OCI-LY1 (cell line): ENCODE results near the gene RHAG.
"Not testable (repeated sequence)": the region's sequence is repeated elsewhere in the genome, so short reads cannot be mapped to it uniquely, and the experiment has no call there.

ENCODE experiments used
- H2AFZ ChIP-seq: fragments of 200-600 bp; sonication (generic), shearing (Covaris generic); 2 replicates; pipeline ENCODE4 v1.6.0; 2014; ENCODE audit warnings: antibody characterized with exemption, mild to moderate bottlenecking, low read length
- H3F3A ChIP-seq: fragments of 200-600 bp; sonication (generic), shearing (Covaris generic); 2 replicates; pipeline ENCODE4 v1.6.0; 2014; ENCODE audit warnings: mild to moderate bottlenecking, antibody characterized with exemption, low read length, moderate library complexity; ENCODE audit not compliant: insufficient read depth
- H3K27ac ChIP-seq: fragments of 200-600 bp; sonication (generic); 2 replicates; pipeline ENCODE4 v1.5.1; 2014; ENCODE audit warnings: low read length, mixed run types, mild to moderate bottlenecking, low read depth; ENCODE audit not compliant: poor library complexity, severe bottlenecking
- H3K27me3 ChIP-seq: fragments of 200-600 bp; sonication (generic); 2 replicates; pipeline ENCODE4 v1.6.0; 2014; ENCODE audit warnings: antibody characterized with exemption, mild to moderate bottlenecking, low read length, moderate library complexity; ENCODE audit not compliant: insufficient read depth
- H3K36me3 ChIP-seq: fragments of 200-600 bp; sonication (generic); 2 replicates; pipeline ENCODE4 v1.6.1; 2014; ENCODE audit warnings: mild to moderate bottlenecking, antibody characterized with exemption, low read length, moderate library complexity, mixed read lengths; ENCODE audit not compliant: insufficient read depth
- H3K4me1 ChIP-seq: fragments of 200-600 bp; sonication (generic); 2 replicates; pipeline ENCODE4 v1.5.1; 2014; ENCODE audit warnings: mild to moderate bottlenecking, low read length, moderate library complexity; ENCODE audit not compliant: insufficient read depth, severe bottlenecking
- H3K4me2 ChIP-seq: fragments of 200-600 bp; sonication (generic), shearing (Covaris generic); 2 replicates; pipeline ENCODE4 v1.6.1; 2014; ENCODE audit warnings: low read length
- H3K4me3 ChIP-seq: fragments of 200-600 bp; sonication (generic); 2 replicates; pipeline ENCODE4 v1.5.1; 2014; ENCODE audit warnings: low read length, low read depth, mild to moderate bottlenecking, mixed read lengths; ENCODE audit not compliant: poor library complexity, severe bottlenecking
- H3K79me2 ChIP-seq: fragments of 200-600 bp; shearing (Covaris generic); 2 replicates; pipeline ENCODE4 v1.6.1; 2016; ENCODE audit warnings: mixed run types, low read length, mixed read lengths; ENCODE audit not compliant: insufficient read depth
- H3K9ac ChIP-seq: fragments of 200-600 bp; sonication (generic), shearing (Covaris generic); 2 replicates; pipeline ENCODE4 v1.6.1; 2014; ENCODE audit warnings: mild to moderate bottlenecking, low read length, mixed read lengths
- H3K9me2 ChIP-seq: fragments of 200-600 bp; sonication (generic), shearing (Covaris generic); 2 replicates; pipeline ENCODE4 v1.6.1; 2014; ENCODE audit warnings: low read depth, mild to moderate bottlenecking, low read length, mixed read lengths
- H3K9me3 ChIP-seq: fragments of 200-600 bp; shearing (Covaris generic); 2 replicates; pipeline ENCODE4 v1.6.1; 2014; ENCODE audit warnings: low read length, mixed read lengths
- H4K20me1 ChIP-seq: fragments of 200-600 bp; sonication (generic), shearing (Covaris generic); 2 replicates; pipeline ENCODE4 v1.6.0; 2016; ENCODE audit warnings: mild to moderate bottlenecking, low read length; ENCODE audit not compliant: insufficient read depth
- EZH2 ChIP-seq: fragments of 200-600 bp; sonication (generic), shearing (Covaris generic); IDR thresholded peaks from 2 replicates; pipeline ENCODE4 v1.8.0; 2017; ENCODE audit warnings: borderline replicate concordance, mixed run types, mild to moderate bottlenecking, antibody characterized with exemption, low read length, moderate library complexity, mixed read lengths
- TF ChIP-seq, protein P1 (sequence below): fragments of 200-600 bp; sonication (generic), shearing (Covaris generic); IDR thresholded peaks from 2 replicates; pipeline ENCODE4 v1.5.1; 2017; ENCODE audit warnings: mild to moderate bottlenecking, antibody characterized with exemption, low read length, moderate library complexity, mixed read lengths

Gene RHAG

DNA sequence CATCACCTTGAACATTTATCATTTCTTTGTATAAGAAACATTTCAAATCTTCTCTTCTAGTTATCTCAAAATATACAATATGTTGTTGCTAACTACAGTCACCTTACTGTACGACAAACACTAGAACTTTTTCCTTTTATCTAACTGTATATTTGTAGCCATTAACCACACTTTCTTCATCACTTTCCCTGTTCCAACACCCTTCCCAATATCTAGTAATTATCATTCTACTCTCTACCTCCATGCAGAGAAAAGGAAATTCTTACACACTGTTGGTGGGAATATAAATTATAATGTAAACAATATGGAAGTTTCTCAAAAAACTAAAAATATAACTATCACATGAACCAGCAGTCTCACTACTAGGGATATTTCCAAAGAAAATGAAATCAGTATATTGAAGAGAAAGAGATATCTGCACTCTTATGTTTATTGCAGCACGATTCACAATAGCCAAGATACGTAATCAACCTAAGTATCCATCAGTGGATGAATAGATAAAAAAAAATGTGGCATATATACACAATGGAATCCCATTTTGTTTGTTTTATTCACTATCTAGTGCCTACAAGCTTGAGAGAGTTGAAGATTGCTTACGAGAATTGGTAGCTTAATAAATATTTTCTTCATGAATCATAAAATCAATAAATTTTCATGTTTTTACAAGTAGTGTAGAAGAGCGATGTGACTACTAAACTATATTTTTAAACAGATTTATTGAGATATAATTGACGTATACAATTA is 2.4 kb downstream of the RHAG start:
- no peaks in the 10 kb centered on the region for H4K20me1 ChIP-seq
- TF ChIP-seq, protein P1, sequence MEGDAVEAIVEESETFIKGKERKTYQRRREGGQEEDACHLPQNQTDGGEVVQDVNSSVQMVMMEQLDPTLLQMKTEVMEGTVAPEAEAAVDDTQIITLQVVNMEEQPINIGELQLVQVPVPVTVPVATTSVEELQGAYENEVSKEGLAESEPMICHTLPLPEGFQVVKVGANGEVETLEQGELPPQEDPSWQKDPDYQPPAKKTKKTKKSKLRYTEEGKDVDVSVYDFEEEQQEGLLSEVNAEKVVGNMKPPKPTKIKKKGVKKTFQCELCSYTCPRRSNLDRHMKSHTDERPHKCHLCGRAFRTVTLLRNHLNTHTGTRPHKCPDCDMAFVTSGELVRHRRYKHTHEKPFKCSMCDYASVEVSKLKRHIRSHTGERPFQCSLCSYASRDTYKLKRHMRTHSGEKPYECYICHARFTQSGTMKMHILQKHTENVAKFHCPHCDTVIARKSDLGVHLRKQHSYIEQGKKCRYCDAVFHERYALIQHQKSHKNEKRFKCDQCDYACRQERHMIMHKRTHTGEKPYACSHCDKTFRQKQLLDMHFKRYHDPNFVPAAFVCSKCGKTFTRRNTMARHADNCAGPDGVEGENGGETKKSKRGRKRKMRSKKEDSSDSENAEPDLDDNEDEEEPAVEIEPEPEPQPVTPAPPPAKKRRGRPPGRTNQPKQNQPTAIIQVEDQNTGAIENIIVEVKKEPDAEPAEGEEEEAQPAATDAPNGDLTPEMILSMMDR, result no peak
- TF ChIP-seq EZH2, result no peak

DNA sequence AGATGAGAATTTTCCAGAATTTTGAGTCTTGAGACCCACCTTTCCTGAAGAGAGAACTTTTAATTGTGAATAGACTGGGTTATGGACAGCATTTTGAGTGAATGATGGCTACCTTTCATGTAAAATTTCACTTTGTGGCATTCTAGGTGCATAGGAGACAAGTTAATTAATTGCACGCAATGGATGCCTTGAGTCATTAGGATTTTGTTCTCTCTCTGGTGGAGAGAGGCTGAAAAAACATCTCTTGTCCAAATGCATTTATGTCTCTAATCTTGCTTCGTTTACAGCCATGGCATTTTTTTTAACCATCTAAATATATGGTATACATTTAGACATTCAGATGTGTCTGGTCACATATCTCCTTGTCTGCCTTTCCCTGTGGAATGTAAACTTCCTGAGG is 3.1 kb downstream of the RHAG start:
- Histone ChIP-seq H4K20me1 (no peaks in the 10 kb centered on the region), H3K4me3 (no peak overlapping the region), H2AFZ (no peak overlapping the region), H3K4me2 (no peak overlapping the region), H3F3A (no peaks in the 10 kb centered on the region), H3K27ac (no peak overlapping the region), H3K4me1 (no peaks in the 10 kb centered on the region), H3K79me2 (no peaks in the 10 kb centered on the region), H3K9me2 (no peaks in the 10 kb centered on the region), H3K9me3 (no peaks in the 10 kb centered on the region), H3K27me3 (no peaks in the 10 kb centered on the region), H3K9ac (no peak overlapping the region), H3K36me3 (no peaks in the 10 kb centered on the region)
- TF ChIP-seq EZH2, result no peak
- TF ChIP-seq, protein P1, result no peak

More for the DNA sequence above, 2.4 kb downstream of the RHAG start:
- H3F3A ChIP-seq, result no peaks in the 10 kb centered on the region
- H2AFZ ChIP-seq, result no peak overlapping the region
- no peaks in the 10 kb centered on the region for H3K9me2 ChIP-seq
- H3K9ac ChIP-seq, result no peak overlapping the region
- no peak overlapping the region for H3K4me2 ChIP-seq
- no peaks in the 10 kb centered on the region for H3K9me3 ChIP-seq
- no peaks in the 10 kb centered on the region for H3K79me2 ChIP-seq
- H3K4me3 ChIP-seq, result no peak overlapping the region
- no peaks in the 10 kb centered on the region for H3K36me3 ChIP-seq
- H3K4me1 ChIP-seq, result no peaks in the 10 kb centered on the region
- H3K27ac ChIP-seq, result no peak overlapping the region
- no peaks in the 10 kb centered on the region for H3K27me3 ChIP-seq

DNA sequence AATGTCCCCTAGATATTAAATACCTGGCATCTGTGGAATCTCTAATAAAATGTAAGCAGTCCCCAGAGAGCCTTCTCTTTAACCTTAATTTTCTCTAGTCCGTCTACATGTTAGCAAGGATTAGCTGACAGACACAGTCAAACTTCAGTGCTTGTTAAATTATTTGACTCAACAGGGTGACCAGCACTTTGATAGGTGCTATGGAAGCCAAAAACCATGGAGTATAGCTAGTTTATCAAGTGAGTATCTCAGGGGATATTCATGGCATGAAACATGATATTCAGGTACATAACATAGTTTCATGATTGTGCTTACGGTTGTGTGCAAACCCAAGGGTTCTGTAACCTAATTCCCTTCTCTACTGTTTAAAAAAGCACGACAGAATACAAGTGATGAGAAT is 3.9 kb downstream of the RHAG start:
- no peak overlapping the region for H3K4me3 ChIP-seq
- no peaks in the 10 kb centered on the region for H3K9me2 ChIP-seq
- no peak overlapping the region for H3K4me2 ChIP-seq
- H3K9ac ChIP-seq, result no peak overlapping the region
- no peaks in the 10 kb centered on the region for H3K36me3 ChIP-seq
- H4K20me1 ChIP-seq, result no peaks in the 10 kb centered on the region
- TF ChIP-seq, protein P1, result no peak
- no peak for TF ChIP-seq EZH2
- H3F3A ChIP-seq, result no peaks in the 10 kb centered on the region
- H3K27ac ChIP-seq, result no peak overlapping the region
- H3K9me3 ChIP-seq, result no peaks in the 10 kb centered on the region
- H2AFZ ChIP-seq, result no peak overlapping the region
- no peaks in the 10 kb centered on the region for H3K27me3 ChIP-seq
- H3K4me1 ChIP-seq, result no peaks in the 10 kb centered on the region
- no peaks in the 10 kb centered on the region for H3K79me2 ChIP-seq

DNA sequence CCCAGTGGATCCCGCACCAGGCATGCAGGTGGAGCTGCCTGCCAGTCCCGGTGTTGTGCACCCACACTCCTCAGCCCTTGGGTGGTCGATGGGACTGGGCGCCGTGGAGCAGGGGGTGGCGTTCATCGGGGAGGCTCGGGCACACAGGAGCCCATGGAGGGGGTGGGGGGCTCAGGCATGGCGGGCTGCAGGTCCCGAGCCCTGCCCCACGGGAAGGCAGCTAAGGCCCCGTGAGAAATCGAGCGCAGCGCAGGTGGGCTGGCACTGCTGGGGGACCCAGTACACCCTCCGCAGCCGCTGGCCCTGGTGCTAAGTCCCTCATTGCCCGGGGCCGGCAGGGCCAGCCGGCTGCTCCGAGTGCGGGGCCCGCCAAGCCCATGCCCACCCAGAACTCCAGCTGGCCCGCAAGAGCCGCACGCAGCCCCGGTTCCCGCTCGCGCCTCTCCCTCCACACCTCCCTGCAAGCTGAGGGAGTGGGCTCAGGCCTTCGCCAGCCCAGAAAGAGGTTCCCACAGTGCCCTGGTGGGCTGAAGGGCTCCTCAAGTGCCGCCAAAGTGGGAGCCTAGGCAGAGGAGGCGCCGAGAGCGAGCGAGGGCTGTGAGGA is 7.1 kb downstream of the RHAG start:
- not testable (repeated sequence) for H3K9ac ChIP-seq, H2AFZ ChIP-seq, H4K20me1 ChIP-seq, H3K9me3 ChIP-seq, H3K79me2 ChIP-seq, H3F3A ChIP-seq, H3K4me1 ChIP-seq, H3K27ac ChIP-seq, H3K36me3 ChIP-seq, H3K9me2 ChIP-seq, H3K27me3 ChIP-seq, H3K4me2 ChIP-seq, H3K4me3 ChIP-seq
